Endometrial microvascular endothelial cells (primary cell): Measurements from ENCODE around the gene CFAP65. TPM values are rescaled to one million over a fixed set of nuclear protein-coding genes. Genes with fewer than 3 reads are reported as not detected.

Source experiments
- in situ Hi-C: cut with HindIII; loops from 2 replicates; pipeline ENCODE4 v1.10.0; 2017; ENCODE audit warnings: low sequenced_read_pairs, low pct_unique_long_range_greater_than_20kb; ENCODE audit errors: inconsistent ontology term
- total RNA-seq: library from RNA; depleted of rRNA; stranded (reverse); fragments of >200 nt; gene quantifications from one replicate; pipeline ENCODE4 v1.2.3, GENCODE V29; 2015; ENCODE audit errors: inconsistent ontology term

CFAP65 gene
- total RNA-seq, 1 donor from 2014 or later, result not detected

DNA sequence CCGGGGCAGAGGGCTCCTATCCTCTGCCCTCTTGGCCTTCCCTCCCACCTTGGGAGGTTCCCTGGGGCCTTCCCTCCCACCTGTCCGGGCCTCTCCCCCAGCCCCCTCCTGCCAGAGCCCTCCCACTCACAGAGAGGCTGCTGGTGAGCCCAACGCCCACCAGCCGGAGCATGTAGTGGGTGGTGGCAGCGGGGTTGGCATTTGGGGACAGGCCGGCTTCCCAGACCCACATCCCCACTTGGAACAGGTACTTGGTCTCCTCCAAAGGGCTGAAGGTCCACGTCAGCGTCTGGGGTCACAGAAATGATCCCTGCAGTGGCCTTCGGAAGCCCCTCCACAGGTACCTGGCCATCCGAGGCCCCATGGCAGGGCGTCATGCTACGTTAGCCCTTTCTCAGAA is 19.3 kb downstream of the CFAP65 start:
- in situ Hi-C loops, result no loop called here

DNA sequence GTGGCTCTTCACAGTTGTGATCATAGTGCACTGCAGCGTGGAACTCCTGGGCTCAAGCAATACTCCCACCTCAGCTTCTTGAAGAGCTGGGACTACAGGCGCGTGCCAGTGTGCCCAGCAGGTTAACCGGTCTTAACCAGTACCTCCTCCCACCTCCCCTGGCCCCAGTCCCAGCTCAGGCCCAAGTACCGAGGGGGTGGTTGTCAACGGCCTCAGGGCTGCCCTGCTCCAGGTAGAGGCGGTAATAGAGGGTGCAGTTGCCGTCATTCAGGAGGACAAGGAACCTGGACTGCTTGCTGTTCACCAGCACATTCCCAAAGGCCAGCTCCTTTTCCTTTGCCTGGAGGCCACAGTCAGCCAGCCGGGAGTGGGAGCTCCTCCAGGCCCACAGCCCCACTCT is 19.7 kb downstream of the CFAP65 start:
- in situ Hi-C loops, result no loop called here

DNA sequence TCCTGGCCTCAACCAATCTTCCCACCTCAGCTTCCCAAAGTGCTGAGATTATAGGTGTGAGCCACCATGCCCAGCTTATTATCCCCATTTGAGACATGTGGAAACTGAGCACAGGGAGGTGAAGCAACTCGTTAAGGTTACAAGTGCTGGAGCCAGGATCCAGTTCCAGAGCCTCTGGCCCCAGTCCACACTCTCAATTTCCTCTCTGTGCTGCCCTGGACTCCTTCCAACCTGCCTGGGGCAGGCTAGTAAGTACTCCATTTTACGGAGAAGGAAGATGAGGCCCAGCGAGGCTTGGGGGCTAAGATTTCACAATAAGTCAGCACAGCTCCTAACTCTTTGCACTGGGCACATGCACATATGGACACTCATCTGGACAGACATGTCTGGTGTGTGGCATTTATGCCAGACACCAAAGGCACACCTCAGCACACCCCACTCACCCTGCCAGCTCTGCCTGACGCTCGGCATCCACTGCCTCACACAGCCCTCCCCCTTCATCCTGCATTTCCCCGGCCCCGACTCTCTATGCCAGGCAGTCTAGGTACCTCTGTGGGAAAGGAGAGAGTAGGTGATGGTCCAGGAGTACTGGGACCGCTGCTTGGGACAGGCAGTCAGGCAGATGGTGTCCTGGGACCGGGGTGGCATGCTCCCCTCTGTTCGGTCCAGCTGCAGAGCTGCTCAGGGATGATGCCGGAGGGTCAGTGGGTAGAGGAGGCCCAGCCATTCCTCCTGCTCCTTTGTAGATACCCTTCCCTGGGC is 20.5 kb downstream of the CFAP65 start:
- in situ Hi-C loops, result no loop called here

DNA sequence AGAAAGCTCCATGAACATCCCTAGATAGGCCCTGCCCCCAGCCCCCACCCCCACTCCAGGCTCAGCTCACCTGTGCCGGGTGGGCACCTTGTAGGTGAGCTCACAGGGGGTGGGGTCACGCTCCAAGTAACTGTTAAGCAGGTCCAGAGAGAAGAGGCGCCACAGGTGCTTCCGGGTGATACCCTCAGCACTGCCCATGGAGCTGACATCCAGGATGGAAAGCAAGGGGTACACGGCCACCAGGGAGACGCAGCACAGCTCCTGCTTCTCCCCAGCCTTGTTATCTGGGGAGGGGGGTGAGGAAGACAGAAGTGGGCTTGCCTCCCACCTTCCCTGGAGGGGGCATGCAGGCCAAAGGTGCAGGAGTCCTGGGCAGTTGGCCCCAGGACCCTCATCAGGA is 21.9 kb downstream of the CFAP65 start:
- in situ Hi-C loops, result no loop called here

DNA sequence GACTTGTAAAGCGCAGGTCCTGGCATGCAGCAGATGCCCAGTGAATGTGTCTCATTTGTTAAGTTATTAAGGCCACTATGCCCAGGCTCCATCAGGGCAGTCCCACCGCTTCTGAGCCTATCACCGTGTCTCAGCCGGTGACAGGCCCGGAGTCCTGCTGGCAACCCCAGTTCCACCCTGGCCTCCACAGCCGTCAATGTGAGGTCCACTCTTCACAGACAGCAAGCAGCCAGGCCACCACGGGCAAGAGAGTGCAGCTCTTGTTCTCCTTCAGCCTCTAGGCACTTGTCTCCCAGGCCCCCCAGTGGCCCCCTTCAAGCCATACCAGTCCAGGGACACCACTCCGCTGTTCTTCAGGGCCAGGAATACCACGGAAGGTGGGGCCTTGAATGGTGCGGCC is 22.6 kb downstream of the CFAP65 start:
- in situ Hi-C loops, result no loop called here

DNA sequence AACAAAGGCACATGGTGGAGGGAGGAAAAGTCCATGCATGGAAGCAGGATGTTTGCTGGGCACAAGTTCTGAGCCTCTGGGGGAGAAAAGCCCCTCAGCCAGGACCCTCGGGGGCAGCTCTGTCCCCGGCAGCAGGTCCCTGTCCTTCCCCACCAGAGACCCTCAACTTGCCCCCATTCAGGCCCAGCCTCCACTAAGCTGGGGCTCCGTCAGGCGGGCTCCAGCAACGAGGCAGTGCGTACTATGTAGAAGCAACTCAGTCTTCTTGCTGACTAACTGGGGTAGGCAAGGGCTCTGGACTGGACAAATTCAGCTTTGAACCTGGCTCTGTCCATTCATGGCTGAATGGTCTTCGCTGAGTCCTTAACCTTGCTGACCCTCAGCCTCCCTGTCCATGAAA is 23.0 kb downstream of the CFAP65 start:
- in situ Hi-C loops, result no loop called here

DNA sequence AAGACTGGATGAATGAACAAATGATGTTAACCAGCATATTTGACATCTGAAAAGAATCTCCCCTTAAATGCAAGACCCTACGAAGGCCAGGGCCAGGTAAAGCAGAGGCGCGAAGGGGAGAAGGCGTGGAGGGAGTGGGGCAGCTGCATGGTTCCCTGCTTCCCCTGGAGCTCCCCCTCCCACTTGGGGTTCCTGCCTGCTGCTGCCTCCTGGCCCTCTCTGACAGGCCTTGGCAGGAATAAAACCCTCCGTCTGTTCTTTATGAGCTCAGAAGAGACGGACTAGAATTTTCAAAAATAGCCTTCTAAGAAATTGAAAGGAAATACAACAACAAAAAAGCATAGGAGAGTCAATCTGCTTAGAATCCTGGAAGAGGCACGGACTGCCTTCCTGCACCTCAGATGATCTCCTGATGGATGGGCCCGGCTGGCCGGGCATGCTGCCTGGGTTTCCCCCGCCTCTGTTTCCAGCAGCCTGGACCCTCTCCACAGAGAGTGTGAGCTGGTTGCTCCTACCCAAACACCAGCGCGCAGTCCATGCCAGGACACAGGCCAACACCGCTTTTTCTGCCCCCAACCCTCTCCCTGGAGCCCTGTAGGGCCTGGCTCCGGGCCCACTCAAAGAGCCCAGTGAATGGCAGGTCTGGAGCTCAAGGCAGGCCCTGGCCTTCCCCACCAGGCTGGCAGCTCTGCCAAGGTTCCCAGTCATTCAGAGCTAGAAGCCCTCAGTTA is 23.9 kb downstream of the CFAP65 start:
- in situ Hi-C loops, result no loop called here

DNA sequence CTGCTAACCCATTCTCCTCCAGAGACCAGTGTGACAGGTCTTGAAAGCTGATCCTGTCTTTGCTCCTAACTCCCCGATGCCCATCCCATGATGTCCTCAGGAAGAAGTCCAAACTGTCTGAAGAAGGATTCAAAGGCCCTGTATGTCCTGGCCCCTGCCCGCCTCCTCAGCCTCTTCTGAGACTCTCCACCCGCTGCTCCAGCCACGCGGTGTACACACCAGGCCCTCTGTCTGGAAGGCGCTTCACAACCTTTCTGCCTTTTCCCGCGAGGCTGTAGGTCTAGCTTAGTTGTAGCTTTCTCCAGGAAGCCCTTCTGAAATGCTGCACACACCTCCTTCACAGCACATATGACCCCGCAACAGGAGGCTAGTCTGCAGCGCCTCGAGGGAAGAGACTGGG is 24.6 kb downstream of the CFAP65 start:
- in situ Hi-C loops, result no loop called here

DNA sequence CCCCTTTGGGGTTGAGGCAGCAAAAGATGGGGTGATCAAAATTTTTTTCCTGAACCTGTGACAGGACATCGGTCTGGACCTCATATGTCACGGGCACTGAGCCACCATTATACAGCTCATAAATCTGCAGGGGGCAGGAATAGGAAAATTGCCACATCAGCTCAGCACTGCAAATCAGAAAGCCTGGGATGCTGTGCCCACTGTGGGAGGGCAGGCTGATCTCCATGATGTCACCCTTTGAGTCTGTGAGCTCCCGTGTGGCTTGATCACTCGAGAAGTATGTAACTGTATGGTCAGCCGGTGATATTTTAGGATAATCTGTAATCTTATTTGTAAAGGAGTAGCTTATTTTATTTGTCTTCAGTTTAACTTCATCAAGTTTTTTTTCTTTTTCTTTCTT is 30.4 kb downstream of the CFAP65 start:
- in situ Hi-C loops, result no loop called here

DNA sequence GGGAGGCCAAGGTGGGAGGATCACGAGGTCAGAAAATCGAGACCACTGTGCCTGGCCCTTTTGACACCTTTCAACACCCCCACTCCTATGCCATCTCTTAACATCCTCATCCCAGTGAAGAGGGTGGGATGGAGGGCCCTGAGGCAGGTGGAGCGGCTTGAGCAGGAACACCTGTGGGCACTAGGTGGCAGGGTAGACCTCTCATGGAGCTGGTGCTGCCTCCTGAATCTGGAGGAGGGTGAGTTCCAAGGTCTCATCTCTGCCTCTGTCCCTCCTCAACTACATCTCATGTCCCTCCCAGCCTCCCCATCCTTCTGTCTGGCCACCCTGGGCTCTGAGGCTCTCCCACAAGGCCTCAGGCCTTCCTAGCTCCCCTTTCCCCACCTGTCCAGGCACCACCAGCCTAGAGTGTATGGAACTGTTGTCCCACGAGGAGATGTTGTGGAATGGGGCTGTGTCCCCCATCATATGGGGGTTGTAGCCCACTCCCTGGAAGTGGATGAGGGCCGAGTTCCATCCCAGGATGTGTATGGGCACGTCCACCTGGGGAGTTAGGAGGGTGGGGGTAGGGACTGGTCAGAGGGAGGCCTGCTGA is 31.1 kb downstream of the CFAP65 start:
- in situ Hi-C loops, result no loop called here

DNA sequence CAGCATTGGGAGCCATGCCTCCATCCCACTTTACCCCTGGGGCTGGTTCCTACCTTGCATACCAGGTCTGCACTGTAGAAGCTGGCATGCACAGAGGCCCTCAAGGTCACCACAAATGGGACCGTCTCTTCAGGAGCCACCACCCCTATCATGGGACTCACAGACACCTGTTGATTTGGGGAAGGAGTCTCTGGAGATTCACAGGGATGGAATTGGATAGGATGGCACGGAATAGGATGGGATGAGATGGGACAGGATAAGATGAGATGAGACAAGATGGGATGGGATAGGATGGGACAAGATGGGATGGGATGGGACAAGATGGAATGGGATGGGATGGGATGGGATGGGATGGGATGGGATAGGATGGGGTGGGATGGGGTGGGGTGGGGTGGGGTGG is 32.0 kb downstream of the CFAP65 start:
- in situ Hi-C loops, result no loop called here

DNA sequence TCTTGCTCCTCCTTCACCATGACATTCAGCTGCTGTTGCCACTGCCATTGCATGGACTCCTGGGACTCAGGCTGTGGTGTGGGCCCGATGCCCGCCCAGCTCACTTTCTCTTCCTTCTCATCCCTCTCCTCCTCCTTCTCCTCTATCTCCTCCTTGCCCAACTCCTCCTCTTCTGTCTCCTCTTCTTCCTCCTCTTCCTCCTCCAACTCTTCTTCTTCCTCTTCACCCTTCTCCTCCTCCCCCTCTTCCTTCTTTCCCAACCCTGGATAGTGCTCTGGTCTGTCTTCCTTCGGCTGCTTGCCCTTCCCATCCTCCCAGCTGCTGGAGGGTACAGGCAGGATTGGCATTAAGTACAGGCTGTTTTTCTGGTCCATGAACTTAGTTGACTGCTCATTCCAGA is 37.3 kb downstream of the CFAP65 start:
- in situ Hi-C loops, result no loop called here

DNA sequence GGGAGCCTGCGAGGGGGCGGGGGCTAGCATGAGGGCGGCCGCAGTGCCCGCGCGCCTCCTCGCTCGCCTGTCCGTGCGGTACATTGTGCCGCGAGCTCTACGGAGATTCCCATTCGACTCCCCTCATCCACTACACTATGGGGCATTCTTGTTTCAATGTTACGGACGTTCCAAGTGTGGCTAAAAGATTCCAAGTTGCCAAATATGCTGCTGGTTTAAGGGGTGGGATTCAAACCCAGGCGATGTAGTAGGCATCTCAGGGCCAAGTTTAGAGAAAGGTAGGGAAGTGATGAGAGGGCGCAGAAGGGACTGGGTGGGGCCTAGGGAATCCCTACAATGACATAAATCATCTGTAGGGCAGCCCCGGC is 38.1 kb downstream of the CFAP65 start:
- in situ Hi-C loops, result no loop called here

DNA sequence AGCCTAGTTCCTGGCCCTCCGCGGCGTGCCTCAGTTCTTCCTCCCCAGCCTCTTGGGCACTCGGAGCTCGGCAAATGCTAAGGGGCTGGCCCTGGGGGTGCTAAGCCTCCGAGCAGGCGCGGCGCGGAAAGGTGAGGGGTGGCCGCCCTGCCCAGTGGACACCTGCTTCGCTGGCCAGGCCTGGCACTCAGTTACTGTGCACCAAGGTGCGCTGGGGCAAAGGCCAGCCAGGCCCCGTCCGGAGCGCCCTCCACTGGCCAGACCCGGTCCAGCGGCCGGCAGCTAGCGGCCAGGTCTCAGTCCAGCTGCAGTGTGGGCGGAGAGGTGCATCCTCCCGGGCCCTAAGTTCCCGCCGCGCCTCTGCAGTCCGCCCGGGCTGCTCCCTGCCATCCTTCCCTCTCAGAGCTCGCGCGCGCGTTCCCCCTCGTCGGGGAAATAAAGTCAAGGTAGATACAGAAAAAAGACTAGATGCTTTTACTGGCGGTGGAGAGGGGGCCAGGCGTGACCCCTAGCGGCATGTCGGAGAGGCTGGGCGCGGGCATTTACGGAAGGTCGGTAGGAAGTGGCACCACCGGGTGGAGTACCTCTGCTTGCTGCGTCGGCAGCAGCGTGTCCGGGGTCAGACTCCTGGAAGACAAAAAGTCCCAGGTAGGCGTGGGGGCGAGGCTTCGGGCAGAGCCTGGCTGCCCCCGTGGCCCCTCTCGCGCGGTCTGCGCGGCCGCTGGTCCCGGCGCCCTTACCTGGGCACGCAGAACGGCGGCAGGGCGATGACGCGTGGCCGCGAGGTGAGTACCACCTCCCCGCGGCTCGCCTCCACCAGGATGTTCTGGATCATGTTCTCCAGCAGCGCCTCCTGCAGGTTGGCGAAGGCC is 38.7 kb downstream of the CFAP65 start:
- in situ Hi-C loops, result no loop called here

DNA sequence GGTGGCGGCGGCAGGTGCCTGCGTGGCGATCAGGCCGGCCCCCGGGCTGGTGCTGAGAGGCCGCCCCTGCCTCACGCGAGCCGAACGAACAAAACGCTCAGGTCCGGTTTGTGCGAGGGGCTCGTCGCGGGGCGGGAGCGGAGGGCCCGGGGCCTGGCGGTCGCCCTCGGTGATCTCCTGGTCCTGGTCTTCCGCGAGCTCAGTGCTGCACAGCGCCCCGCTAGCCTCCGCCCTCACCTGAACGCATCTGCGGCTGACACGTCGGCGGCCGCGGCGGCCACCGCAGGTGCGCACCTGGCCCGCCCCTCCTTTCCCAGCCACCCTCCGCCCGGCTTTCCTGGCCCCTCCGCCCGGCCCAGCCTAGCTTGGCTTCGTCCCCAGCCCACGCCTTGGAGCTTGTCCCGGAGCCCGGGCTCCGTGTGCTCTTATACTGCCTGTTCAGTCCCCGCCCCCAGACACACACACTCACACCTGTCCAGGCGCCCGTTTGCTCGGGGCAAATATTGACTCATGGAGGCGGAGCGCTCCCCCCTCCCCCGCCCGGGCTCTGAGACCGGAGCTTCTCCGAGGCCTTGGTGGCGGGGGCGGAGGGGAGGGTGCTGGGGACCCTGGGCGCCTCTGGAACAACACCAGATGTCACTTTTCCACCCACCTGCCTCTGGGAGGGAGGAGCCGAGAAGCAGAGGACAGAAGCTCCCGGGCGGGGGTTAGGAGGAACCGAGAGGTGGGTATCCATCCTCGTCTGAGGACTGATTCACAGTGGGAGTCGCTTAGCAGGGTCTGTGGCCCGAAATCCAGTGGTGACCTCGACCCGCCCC is 39.5 kb downstream of the CFAP65 start:
- in situ Hi-C loops, result no loop called here

DNA sequence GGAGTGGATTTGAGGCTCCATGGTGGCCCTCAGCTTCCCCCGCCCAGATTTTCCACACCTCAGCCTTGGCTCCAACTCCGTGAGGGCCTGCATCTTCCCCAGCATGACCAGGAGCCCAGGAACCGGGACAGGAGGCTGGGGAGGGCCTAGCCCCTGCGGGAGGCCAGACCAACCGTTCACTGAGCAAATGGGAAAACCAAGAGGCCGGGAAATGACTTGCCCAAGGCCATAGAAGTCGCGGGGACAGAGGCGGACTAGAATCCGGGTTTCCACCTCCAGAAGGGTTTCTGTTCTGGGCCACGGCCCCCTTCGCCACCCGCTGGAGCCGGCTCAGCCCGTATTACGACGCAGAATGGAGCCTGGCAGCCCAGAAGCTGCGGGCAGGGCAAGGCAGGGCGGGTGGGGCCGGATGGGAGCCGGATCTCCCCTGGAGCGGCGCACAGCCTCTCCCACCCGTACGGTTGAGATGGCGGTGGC is 40.2 kb downstream of the CFAP65 start:
- in situ Hi-C loops, result no loop called here

DNA sequence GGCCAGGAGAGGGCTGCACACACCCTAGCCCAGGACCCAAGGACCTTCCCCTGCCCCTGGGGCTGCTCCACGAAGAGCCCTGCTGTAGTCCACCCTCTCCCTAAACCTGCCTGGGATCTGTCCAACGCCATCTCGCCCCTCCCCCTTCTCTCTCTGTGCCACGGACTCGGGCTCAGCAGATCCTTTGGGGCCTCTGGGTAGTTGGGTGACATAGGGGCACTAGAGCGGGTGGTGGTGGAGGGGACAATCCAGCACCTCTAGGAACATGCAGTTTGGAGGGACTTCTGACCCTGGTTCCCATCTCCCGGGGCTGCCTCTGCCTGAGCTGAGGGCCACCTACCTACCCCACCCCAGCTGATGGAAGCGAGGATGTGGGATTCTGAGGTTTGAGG is 40.8 kb downstream of the CFAP65 start:
- in situ Hi-C loops, result no loop called here

DNA sequence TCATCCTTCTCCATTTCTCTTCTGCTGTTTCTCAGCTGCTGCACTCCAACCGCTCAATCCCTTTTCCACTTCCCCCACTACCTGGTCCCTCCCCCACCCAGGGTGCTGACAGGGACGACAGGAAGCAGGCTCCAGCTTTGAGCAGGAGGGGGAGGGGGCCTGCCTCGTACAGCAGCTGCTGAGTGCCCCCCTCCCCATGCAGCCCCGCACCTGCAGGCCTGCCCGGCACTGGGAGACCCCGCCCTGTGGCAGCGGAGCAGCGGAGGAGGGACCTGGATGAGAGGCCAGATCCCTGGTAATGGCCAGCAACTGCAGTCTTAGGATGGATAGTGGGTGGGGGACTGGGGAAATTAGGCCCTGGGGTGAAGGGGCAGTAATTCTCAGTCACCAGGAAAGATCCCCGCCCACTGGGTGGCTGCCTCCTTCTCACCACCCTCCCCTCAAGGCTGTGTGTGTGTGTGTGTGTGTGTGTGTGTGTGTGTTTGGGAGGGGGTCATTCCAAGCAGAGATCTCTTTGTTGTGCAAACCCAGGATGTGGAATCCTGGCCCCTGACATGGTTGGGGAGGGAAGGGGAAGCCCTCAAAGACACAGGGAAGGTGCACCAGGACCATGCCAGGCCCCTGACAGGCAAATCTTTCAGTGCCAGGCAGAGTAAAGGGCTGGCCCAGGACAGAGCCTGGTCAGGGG is 41.3 kb downstream of the CFAP65 start:
- in situ Hi-C loops, result no loop called here
